K562 (cell line): ENCODE results near the gene HIVEP2.

Source experiments
- ATF6 ChIP-seq: sonication (generic); formaldehyde crosslinking; IDR thresholded peaks from 2 replicates; pipeline ENCODE4 v1.4.0; 2020; ENCODE audit warnings: mild to moderate bottlenecking, missing genetic modification reagents
- CTBP1 ChIP-seq: fragments of 450-650 bp; IDR thresholded peaks from 2 replicates; pipeline ENCODE4 v1.6.1; 2016; ENCODE audit warnings: borderline replicate concordance
- HCFC1 ChIP-seq: IDR thresholded peaks from 2 replicates; pipeline ENCODE4 v1.6.1; 2012; ENCODE audit warnings: low read depth, low read length, improper control_type of control experiment
- ZBTB17 ChIP-seq: fragments of 450-650 bp; formaldehyde crosslinking; IDR thresholded peaks from 2 replicates; pipeline ENCODE4 v1.4.0; 2020; ENCODE audit warnings: mild to moderate bottlenecking
- ZNF384 ChIP-seq: IDR thresholded peaks from 2 replicates; pipeline ENCODE4 v1.6.1; 2012; ENCODE audit warnings: low read depth, low read length, improper control_type of control experiment
- ZSCAN29 ChIP-seq: fragments of 450-650 bp; IDR thresholded peaks from 2 replicates; pipeline ENCODE4 v1.6.1; 2017

GRCh38 chr6:142898927-142899895, 45.8 kb downstream of the HIVEP2 start:
- TF ChIP-seq ZSCAN29: no peak
- no peak for TF ChIP-seq ATF6 (CRISPR knock-in tag)
- TF ChIP-seq CTBP1: no peak
- no peak for TF ChIP-seq ZNF384
- TF ChIP-seq HCFC1: no peak
- TF ChIP-seq ZBTB17 (CRISPR knock-in tag): no peak
